HG02763 (cell line): Measurements from ENCODE around the gene CD80.
"Not testable (repeated sequence)": the region's sequence is repeated elsewhere in the genome, so short reads cannot be mapped to it uniquely, and the experiment has no call there.

Experiments used
- ATAC-seq: cut with Tn5 transposase; IDR thresholded peaks from one replicate; pipeline ENCODE4 v1.9.1; 2021; ENCODE audit warnings: mild to moderate bottlenecking, moderate library complexity; ENCODE audit not compliant: unreplicated experiment

Gene CD80

DNA sequence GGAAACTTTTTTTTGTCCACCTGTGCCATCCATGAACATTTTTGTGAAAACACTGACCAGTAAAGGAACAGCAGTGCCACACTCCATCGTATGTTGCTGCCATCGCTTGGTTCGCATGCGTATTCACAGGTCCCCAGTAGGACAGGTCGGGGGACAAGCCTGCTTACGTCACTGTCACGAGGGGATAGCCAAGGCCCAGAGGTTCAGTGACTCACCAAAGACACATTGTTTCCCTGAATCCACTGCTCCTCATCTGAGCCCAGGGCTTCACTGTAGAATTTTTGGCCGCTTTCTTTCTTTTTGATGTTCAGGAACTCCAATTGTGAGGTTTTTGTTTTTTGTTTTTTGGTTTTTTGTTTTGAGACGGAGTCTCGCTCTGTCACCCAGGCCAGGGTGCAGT lies 25.8 kb upstream of the CD80 start:
- ATAC-seq: no peak

DNA sequence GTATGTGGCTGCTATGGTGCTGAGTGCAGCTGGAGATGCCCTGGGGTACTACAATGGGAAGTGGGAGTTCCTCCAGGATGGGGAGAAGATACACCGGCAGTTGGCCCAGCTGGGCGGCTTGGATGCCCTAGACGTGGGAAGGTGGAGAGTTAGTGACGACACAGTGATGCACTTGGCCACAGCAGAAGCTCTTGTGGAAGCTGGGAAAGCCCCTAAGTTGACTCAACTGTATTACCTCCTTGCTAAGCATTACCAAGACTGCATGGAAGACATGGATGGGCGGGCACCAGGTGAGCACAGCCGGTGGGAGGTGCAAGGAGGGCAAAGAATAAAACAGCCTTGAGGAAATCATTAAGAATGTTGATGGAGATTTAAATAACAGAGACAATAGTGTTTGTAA lies 22.8 kb upstream of the CD80 start:
- ATAC-seq: peak; percentile 28

DNA sequence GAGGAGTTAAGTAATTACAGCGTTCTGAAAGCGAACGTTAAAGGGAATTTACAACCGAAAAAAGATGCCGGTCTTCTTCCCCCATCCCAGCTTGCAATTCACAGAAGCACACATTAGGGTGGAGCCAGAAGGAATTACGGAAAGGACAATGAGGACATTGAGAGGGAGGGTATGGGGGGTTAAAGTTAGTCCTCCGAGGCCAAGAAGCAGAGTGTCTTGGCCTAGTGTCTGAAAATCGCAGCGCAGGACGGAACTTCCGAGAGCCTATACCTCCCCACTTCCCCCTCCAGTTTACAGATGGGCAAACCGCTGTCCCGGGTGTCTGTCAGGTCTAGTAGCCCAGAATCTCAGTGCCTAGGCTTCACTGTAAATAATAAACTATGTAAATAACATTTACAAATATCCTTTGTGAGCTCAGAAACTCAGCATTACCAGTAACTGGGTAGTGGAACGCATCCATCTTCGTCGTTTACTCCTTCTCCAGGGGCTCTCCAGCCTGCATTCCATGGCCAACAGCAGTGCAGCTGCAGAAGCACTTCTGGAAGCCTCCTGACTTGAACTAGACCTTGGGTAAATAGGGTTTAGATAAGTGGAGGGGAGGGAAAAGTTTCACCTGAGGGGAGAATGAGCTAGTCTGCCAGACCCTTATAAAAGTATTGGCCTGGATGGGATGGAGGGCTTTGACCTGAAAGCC lies 20.8 kb upstream of the CD80 start:
- peak; percentile 66 for ATAC-seq

DNA sequence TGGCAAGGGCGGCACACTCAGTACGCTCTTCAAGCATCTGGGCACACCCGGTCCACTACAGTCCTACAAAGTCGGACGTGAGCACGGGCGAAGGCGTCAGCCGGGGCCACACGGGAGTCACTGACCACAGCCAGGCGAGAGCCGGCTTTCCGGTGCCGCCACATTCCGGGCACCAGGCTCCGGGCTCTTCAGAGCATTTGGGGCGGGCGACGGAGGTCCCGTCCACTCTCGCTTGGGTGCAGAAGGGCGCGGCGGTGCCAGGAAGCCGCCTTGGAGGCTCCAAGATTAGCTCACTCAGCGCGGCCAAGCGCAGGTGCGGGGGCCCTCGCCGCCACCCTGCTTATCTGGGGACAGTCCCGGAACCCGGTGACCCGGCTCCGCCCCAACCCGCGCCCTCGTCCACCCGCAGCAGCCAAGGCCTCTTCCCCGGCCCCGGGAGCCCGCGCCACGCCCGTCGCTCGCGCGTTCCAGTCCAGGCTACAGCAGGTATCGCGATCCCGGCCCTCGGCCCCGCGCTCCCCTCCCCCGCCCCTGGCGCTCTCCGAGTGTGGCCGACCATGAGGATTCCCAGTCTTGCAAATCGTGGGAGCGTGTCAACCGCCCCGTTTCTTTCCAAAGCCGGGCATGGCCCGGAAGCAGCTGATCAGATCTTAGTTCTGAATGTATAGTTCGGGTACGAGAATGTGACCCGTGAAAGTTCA lies 20.1 kb upstream of the CD80 start, which contains the start of gene ADPRH:
ADPRH (plus strand) TSS at position 127 of the 701 bp plus-strand sequence. CDS start 2,678 bp downstream, outside the sequence.
- ATAC-seq: peak; percentile 60

DNA sequence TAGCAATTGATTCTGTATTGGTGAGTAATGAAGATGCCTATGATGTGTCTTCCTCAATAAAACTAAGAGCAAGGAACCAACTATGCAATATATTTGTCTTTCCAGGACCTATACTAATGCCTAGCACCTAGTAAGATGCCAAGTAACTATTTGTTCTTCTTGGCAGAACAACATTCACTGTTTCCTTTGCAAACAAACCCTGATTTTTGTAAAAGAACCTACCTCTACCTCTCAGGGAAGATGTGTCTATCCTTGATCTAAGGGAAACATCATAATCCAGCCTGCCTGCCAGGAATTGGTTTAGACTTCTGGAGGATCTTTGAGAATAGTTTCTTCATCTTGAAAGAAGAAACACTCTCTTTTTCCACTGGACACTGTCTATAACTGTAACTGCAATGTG lies 16.1 kb upstream of the CD80 start:
- ATAC-seq: no peak

DNA sequence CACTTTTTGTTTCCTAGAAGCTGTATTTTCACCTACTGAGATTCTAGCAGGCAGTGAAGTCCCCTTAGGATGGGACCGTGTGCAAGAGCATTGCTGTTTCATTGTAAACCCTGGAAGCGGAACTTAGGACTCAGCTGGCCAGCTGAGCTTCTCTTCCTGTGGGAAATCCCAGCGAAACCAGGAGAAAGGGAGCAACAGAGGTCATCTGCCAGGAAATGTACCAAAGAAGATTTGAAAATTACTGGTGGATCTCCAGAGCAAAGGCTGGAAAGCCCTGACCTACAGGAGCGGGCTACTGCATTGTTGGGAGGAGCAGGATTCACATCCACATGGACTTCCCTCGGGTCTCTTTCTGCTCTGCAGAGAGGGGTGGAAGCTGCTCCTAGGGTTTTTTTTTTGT lies 12.3 kb upstream of the CD80 start:
- no peak for ATAC-seq

DNA sequence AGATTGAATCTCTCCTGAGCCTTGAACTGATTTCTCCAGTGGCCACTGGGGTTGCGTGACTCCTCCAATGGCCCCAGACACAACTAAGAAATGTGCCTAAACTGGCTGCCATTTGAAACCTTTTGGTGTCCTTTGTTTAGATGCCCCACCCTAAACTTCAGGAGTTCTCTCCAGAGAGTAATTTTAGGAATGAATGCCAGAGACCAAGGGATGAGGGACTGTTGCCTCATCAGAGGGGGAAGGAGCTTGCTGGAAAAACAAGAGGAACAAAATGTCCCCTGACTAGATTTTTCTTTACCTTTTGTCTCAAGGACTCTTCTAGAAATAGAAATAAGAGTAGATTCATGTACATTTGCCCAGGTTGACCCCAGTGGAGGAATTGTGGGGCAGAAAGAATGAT lies 11.8 kb upstream of the CD80 start:
- no peak for ATAC-seq

DNA sequence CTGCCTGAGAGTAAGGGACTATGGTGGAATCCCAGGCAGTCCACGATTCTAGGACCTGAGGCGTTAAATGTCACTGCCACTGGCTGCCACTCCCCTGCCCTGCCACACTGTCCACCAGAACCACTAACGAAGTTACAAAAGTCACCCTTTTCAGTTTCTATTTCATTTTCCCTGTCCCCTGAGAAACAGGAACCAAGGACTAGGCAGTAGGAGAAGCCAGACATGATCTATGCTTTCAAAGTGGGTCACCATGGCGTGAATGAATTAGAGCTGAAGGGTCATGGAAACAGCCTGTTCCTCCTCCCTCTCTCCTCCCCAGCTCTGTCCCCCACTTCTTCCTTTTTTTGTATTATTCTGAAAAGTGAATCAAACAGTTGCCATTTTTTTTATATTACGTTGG lies 10.8 kb upstream of the CD80 start:
- ATAC-seq: no peak

DNA sequence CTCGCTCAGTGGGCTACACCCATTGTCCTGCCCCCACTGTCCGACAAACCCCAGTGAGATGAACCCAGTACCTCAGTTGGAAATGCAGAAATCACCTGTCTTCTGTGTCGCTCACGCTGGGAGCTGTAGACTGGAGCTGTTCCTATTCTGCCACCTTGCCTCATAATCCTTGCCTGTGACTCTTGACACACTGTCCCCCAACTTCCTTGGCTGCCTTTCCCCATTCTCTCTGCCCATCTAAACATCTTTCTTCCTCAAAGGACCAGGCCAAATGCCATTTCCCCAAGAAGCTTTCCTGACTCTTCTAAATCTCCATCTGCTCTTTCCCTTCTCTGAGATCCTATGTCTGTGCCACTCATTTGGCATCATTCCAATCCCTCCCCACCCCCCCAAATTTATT lies 9.7 kb upstream of the CD80 start:
- no peak for ATAC-seq

DNA sequence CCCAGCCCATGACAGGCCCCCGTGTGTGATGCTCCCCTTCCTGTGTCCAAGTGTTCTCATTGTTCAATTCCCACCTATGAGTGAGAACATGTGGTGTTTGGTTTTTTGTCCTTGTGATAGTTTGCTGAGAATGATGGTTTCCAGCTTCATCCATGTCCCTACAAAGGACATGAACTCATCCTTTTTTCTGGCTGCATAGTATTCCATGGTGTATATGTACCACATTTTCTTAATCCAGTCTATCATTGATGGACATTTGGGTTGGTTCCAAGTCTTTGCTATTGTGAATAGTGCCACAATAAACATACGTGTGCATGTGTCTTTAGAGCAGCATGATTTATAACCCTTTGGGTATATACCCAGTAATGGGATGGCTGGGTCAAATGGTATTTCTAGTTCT lies 3.9 kb upstream of the CD80 start:
- ATAC-seq: not testable (repeated sequence)

DNA sequence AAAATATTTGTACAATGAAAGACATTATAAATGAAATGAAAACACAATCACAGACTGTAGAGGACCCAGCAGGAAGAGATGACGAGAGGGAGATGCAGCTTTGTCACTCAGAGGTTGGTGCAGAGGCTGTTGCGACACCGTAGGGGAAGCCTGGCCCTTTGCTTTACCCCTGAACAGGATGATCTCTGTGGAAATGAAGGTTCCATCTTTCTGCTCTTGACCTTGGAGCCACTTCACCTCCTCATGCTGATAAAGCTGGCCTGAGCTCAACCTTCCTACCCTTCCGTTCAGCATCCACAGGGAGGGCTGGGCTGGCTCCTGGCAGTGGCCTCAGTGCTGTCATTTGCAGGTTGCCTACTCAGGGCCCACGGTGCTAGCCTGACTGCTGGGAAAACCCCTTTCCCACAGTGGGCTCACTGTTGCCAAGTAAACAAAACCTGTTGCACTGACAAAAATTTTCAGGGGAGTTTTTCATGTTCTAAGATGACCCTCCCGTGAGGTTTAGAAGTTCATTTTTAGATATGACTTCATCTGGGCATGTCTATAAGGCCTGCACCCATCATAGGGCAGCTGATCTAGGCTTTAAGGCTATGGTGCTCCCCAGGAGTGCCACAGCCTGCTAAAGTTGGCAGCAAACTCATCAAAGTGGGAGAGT lies 3.0 kb upstream of the CD80 start:
- ATAC-seq: peak; percentile 75

DNA sequence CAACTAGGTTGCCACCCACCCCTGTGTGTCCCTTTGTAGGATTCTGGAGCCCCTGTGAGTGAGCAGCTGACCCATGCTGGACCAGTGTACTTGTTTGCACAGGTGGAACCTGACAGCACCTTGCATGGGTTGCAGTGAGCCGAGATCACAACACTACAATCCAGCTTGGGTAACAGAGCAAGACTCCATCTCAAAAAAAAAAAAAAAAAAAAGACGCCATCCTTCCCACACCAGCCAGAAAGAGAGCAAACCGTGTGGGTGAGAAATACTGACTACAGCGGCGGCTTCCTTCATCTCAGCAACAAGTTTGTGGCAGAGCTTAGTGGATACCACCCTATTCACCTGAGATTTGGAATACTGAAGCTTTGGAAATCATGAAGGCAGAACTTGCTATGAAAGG lies 746 bp upstream of the CD80 start:
- no peak for ATAC-seq

DNA sequence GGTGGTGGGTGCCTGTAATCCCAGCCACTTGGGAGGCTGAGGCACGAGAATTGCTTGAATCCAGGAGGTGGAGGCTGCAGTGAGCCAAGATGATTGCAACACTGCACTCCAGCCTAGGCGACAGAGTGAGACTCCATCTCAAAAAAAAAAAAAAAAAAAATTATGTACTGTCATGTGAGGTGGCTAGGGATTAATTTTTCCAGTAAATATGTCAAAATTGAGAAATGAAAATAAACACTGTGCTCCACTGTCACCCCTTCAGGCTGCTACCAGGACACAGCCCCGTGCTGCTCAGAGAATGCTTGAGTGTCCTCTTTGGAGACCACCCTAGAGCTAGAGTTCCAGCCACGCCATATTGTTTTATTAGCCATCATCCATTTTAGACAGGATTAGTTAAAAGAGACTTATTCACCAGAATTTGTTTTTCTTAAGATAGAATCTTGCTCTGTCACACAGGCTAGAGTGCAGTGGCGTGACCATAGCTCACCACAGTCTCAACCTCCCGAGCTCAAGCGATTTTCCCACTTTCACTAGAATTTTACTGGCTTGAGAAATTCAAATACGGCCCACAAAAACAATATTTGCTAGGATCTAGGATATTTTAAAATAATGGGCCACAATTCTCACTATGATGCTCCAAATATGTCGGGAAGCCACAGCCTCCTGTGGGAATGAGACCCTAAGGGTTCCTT lies 642 bp downstream of the CD80 start:
- no peak for ATAC-seq

DNA sequence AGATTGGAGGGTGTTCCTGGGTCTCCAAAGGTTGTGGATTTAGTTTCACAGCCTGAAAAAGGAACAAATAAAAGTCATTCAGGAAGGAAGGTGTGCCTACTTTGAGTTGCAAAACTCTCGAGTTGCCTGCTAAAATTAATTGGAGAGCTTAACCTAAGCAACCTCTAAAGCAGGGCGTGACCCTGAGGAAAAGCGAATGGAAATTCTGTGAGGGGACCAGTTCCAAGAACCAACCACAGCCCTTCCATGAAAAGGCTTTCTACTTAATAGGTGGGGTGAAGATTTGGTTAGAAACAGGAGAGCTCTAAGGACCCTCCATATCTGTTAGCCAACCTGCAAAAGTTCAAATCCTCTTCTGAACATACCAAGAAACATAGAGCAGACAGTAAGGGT lies 1.5 kb downstream of the CD80 start:
- ATAC-seq: no peak

DNA sequence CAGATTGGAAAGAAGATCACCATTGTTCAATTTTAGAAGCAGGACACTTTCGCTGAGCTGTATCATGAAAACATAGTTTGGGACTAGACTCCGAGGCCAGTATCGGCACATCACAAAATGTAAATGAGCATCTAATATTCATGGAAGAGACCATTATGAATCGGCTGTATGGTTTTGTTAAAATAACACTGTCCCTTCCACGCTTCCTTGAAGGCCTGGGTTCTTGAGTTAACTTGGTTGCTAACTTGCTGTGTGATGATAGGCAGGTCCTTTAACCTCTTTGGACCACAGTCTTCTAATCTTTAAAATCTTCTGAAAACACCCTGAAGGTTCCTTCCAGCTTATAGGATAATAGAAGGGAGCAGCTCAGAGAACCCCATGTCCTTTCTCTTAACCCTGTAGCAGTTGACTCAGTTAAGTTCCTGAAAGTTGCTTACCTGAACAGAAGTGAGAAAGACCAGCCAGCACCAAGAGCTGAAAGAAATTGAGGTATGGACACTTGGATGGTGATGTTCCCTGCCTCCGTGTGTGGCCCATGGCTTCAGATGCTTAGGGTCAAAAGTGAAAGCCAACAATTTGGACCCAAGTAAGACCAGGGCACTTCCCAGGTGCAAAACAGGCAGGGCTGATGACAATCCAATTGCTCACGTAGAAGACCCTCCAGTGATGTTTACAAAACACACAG lies 2.1 kb downstream of the CD80 start:
- ATAC-seq: no peak

DNA sequence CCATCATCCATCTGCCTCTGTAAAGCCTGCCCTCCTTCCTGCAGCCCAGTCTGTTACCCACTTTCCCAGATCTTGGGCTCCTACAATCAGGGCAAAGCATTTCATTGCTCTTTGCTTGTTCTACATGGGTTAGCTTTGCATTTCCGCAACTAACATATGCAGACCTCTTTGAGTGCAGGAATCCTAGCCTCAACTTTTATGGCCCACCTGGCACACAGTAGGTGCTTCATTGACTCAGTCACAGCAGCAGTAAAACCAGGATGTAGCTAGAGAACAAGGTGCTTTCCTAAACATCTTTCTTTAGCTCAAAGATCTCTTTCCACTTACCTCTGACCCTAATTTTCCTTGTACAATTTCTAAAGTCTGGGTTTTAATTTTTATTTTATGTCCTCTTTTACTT lies 3.5 kb downstream of the CD80 start:
- ATAC-seq: no peak

DNA sequence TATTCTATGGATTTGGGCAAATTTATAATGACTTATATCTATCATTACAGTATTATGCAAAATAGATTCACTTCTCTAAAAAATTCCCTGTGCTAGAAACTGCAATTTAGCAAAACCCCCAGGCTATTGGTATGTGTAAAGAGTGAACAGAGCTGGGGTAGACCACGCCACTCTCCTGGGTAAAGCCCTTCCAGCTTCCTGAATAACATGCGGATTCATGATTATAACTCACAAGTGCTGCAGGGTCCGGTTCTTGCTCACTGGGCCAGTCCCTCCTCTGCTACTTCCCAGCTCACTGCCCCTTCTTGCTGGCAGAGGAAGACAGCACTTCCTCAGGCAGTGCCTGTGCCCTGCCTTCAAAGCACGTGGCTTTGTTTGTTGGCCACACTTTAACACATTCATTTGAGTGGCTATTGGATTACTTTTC lies 4.1 kb downstream of the CD80 start:
- no peak for ATAC-seq

DNA sequence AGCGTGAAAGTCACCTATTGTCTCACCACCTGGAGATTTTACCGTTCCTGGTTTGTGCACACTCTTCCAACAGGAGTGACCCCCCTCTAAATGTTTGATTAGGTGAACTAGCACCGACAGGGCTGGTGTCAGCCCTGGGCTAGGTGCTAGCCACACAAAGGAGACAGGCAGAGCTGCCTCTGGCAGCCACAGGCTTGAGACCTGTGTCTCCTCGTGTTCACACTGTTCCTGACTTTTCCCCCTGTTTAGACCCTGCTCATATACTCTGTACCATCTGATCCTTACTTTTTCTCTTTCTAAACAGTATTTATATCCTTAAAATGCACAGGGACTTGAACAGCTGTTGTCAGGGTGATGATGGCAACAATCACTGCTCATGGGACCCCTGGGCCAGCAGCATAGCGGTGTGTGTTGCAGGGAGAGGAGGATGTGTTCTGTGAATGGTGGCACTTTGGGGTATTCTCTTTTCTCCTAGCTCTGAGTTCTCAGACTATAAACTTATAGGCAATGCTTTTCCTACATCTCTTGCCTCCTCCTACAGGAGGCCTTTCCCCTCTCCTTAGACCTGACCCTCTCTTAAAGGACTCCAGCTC lies 5.5 kb downstream of the CD80 start:
- ATAC-seq: no peak

DNA sequence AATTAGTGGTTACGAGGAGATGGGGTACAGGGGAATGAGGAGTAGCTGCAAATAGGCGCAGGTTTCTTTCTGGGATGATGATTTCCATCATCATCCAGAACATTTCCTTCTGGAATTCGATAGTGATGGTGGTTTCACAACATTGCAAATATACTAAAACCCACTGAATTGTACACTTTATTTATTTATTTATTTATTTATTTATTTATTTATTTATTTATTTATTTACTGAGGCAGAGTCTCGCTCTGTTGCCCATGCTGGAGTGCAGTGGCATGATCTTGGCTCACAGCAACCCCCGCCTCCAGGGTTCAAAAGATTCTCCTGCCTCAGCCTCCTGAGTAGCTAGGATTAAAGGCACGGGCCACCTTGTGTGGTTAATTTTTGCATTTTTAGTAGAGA lies 6.5 kb downstream of the CD80 start:
- ATAC-seq: not testable (repeated sequence)

DNA sequence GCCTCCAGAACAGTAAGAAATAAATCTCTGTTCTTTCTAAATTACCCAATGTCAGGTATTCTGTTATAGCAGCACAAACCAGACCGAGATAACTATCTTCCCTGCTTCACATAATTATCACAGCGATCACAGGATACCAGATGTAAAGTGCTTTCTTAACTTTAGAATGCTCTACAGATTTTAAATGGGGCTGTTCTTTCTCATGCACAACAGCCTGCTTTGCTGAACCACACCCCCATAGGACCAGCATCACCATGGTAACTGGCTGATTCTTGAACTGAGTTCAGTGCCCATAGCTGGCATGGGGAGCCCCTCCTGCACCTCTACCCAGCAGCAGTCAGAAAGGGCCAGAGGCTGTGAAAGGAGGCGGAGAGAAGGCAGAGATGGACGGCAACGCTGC lies 7.8 kb downstream of the CD80 start:
- ATAC-seq: no peak
